Activated T-helper 2 cell treated with anti-CD3 and anti-CD28 coated beads, Interferon-gamma antibody, Interleukin-2, Interleukin-4, amounts not matched to agents 10 μg/mL and 5 μg/mL and 100 μg/mL, durations not matched to agents 14 hours and 24 hours and 36 hours (primary cell): Measurements from ENCODE around the gene PPOX. TPM values are rescaled to one million over a fixed set of nuclear protein-coding genes. Genes with fewer than 3 reads are reported as not detected.

Source experiments
- DNase-seq: peaks from one replicate; pipeline ENCODE4 v3.0.0; 2021; ENCODE audit warnings: low spot score
- H3K27ac Mint-ChIP-seq: one replicate; pipeline ENCODE4 v1.8.0; 2021; ENCODE audit warnings: mixed read lengths
- H3K27me3 Mint-ChIP-seq: one replicate; pipeline ENCODE4 v1.8.0; 2021; ENCODE audit warnings: low read depth, mixed read lengths
- H3K36me3 Mint-ChIP-seq: one replicate; pipeline ENCODE4 v1.8.0; 2021; ENCODE audit warnings: low read depth, mixed read lengths
- H3K4me1 Mint-ChIP-seq: one replicate; pipeline ENCODE4 v1.8.0; 2021; ENCODE audit warnings: low read depth, mixed read lengths
- H3K4me3 Mint-ChIP-seq: one replicate; pipeline ENCODE4 v1.8.0; 2021; ENCODE audit warnings: low read depth, mild to moderate bottlenecking, moderate library complexity, mixed read lengths
- H3K9me3 Mint-ChIP-seq: one replicate; pipeline ENCODE4 v1.8.0; 2021; ENCODE audit warnings: mixed read lengths
- intact Hi-C: fragments of 100-400 bp; cut with micrococcal nuclease; formaldehyde crosslinking; loops from one replicate; pipeline ENCODE4 v1.15.1; 2023
- total RNA-seq: library from RNA; stranded (reverse); gene quantifications from 2 replicates; pipeline ENCODE4 v1.2.3, GENCODE V29; 2022

PPOX gene
- total RNA-seq, 1 donor from 2014 or later, result 36.5 TPM

DNA sequence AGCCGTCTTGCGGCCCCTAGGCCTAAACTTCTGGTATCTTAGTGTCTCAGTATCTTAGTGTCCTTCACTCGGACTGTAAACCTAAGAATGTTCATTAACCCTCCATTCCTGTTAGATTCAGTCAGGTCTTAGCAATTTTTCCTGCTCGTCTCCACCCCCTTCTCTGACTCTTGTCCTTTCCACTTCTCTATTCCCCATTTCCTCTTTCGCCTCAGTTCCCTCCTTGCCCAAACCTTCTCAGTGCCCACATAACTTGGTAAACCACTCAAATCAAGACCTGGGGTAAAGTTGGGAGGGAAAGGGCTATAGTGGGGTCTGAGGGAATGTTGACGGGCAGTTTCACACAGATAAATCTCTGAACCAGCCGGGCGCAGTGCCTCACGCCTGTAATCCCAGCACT, 48.1 kb downstream of the PPOX start:
- H3K36me3 Mint-ChIP-seq, result peaks cover 53% of the 10 kb centered on the region
- DNase-seq, result no peak
- intact Hi-C loops, result no loop called here
- no peaks in the 10 kb centered on the region for H3K9me3 Mint-ChIP-seq
- peaks cover 36% of the 10 kb centered on the region for H3K4me1 Mint-ChIP-seq
- H3K27ac Mint-ChIP-seq, result no peak overlapping the region
- H3K27me3 Mint-ChIP-seq, result no peaks in the 10 kb centered on the region
- no peak overlapping the region for H3K4me3 Mint-ChIP-seq

DNA sequence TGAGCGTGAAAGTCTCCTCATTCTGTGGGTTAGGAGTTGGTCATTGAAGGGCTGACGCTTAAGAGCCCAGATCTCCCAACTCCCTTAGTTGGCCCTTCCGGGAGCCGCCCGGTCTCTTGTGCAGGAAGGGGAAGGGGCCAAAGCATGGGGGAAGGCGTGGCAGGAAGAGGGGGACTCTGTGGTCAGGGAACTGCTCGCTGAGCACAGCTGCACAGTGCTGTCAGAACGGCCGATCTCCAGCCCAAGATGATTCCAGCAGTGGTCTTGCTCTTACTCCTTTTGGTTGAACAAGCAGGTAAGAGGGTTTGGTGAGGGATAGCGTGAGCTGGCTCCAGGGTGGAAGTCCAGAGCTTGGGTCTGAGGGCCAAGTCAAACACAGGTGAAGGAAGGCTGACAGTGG, 48.9 kb downstream of the PPOX start, which contains the start of gene FCER1G:
FCER1G (plus strand) TSS at position 220 of the 400 bp plus-strand sequence; CDS start at position 247, 27 bp downstream.
- no peak within 1 kb of the TSS for H3K4me3 Mint-ChIP-seq
- no peak for DNase-seq
- H3K27me3 Mint-ChIP-seq, result no peaks in the 10 kb centered on the region
- H3K9me3 Mint-ChIP-seq, result no peaks in the 10 kb centered on the region
- peaks cover 29% of the 10 kb centered on the region for H3K4me1 Mint-ChIP-seq
- intact Hi-C loops, result no loop called here
- H3K36me3 Mint-ChIP-seq, result peaks cover 46% of the 10 kb centered on the region
- no peak within 1 kb of the TSS for H3K27ac Mint-ChIP-seq

DNA sequence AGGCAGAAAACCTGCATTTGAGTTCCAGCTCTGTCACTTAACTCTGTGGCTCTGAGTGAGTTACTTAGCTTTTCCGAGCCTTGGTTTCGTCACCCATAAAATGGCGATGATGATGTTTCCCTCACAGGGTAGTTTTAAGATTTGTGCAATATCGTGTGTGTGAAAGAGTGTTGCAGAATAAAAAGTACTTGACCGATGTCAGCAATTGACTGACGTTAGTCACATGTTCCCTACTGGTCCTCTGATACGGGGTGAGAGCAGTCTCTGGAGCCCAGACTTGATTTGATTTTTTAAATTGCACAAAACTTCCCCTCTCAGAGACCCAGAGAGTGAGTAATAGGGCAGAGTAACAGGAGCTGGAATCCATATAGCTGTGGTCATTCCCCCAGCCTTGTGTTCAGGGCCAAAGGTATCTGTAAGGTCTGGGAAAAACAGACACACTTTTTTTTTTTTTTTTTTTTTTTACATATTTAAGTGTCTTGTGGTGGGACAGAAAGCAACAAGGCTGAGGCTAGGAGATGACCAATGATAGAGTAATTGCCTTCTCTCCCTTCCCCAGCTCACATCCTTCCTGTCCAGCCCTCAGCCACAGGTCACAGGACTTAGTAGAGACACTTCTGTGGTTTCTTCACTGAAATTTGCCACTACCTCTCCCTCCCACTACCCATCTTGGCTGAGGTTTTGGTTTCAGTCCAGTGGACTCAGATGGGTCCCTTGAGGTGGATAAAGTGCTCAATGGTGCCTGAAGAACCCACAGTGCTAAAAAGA, 50.9 kb downstream of the PPOX start:
- Mint-ChIP-seq H3K4me1 (peaks cover 28% of the 10 kb centered on the region), H3K27ac (peak overlapping the region; percentile 17), H3K27me3 (no peaks in the 10 kb centered on the region), H3K9me3 (no peaks in the 10 kb centered on the region), H3K4me3 (no peak overlapping the region), H3K36me3 (peaks cover 27% of the 10 kb centered on the region)
- intact Hi-C loops, result no loop called here
- no peak for DNase-seq

DNA sequence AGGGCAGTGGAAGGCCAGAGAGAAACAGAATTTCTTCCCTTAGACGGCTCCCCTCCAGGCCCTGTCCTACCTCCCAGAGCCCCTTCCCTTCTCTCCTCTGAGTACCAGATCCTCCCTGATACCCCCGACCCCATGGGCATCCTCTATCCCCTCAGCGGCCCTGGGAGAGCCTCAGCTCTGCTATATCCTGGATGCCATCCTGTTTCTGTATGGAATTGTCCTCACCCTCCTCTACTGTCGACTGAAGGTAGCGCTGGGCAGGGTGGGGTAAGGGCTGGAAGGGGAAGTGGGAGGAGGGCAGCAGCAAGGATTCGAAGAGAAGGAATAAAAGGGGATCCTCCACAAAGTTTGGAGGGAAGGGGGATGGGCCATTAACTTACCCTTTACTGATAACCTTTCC, 51.6 kb downstream of the PPOX start:
- peaks cover 22% of the 10 kb centered on the region for H3K36me3 Mint-ChIP-seq
- DNase-seq, result no peak
- H3K27ac Mint-ChIP-seq, result no peak overlapping the region
- H3K4me1 Mint-ChIP-seq, result peaks cover 28% of the 10 kb centered on the region
- no peaks in the 10 kb centered on the region for H3K27me3 Mint-ChIP-seq
- intact Hi-C loops, result no loop called here
- no peak overlapping the region for H3K4me3 Mint-ChIP-seq
- no peaks in the 10 kb centered on the region for H3K9me3 Mint-ChIP-seq

DNA sequence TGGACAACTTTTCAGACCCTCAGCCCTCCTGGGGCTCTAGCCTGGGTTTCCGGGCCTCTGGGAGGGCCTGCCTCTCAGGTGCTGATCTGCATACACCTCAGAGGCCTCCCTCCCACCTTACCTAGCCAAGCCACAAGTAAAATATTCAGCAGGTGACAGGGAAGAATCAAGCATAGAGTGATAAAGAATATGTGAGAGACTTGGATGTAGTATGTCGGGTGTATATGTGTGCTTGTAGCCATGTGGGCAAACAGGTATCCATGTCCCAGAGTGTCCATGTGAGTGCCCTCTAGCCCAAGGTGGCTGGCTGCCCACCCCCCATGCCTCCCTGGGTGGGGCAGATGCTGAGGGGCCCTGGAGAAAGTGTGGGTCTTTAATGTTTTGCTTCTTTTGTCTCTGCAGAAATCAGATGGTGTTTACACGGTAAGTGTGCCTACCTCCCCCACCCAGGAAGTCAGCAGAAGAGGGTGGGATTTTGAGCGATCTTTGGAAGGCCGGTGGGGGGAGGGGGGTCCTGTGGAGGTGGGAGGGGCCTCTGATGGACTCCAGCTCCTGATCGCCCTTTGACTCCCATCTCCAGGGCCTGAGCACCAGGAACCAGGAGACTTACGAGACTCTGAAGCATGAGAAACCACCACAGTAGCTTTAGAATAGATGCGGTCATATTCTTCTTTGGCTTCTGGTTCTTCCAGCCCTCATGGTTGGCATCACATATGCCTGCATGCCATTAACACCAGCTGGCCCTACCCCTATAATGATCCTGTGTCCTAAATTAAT, 52.3 kb downstream of the PPOX start:
- no peak for DNase-seq
- Mint-ChIP-seq H3K36me3 (peaks cover 15% of the 10 kb centered on the region), H3K4me1 (peaks cover 28% of the 10 kb centered on the region), H3K4me3 (no peak overlapping the region), H3K9me3 (no peaks in the 10 kb centered on the region), H3K27ac (no peak overlapping the region), H3K27me3 (no peaks in the 10 kb centered on the region)
- intact Hi-C loops, result no loop called here

DNA sequence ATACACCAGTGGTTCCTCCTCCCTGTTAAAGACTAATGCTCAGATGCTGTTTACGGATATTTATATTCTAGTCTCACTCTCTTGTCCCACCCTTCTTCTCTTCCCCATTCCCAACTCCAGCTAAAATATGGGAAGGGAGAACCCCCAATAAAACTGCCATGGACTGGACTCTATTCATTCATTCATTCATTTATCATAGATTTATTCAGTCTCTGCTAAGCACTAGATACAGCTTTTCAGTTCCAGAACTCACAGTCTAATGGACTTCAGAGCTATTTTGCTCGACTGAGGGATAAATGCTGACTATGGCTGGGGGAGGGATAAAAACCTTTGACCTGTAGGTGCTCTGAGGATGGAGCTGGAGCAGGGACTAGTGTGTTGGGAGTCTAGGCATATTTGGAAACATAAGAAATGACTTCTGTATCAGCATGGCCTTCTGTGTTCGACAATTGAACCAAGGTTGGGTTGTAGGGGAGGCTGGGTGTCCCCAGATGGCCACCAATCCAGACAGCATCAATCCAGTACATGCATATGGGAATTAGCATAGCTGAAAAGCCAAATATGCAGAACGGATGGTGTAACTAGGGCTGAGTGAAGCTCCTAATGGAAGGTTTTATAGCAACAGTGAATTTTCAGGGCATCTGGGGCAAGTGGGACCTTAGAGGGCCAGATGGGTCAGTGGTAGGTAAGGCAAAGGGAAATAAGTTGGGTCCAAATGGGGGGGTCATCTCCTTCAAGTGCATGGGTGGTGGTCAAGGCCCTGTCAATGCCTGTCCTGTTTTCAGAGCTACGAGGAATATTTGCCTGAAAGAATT, 53.1 kb downstream of the PPOX start:
- DNase-seq, result no peak
- H3K9me3 Mint-ChIP-seq, result no peaks in the 10 kb centered on the region
- no peak overlapping the region for H3K27ac Mint-ChIP-seq
- H3K27me3 Mint-ChIP-seq, result no peaks in the 10 kb centered on the region
- intact Hi-C loops, result no loop called here
- H3K4me3 Mint-ChIP-seq, result no peak overlapping the region
- peaks cover 7% of the 10 kb centered on the region for H3K36me3 Mint-ChIP-seq
- H3K4me1 Mint-ChIP-seq, result peaks cover 29% of the 10 kb centered on the region

DNA sequence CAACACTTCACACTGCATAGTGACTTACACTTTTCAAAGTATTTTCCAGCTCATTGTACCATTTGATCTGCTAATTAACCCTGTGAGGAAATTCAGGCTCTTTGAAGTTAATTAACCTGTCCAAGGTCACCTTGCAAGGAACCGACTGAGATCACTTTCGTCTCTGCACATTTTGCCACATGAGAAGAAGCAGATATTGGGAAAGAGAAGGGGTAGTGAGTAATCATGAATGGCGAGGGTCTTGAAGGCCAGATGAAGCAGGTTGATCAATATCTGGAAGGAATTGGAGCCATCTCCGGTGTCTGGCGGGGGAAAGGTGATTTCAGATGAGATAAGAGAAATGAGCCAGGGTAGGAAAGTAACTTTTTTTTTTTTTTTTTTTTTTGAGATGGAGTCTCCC, 53.8 kb downstream of the PPOX start:
- no peaks in the 10 kb centered on the region for H3K27me3 Mint-ChIP-seq
- no peak for DNase-seq
- intact Hi-C loops, result no loop called here
- peaks cover 3% of the 10 kb centered on the region for H3K36me3 Mint-ChIP-seq
- H3K9me3 Mint-ChIP-seq, result no peaks in the 10 kb centered on the region
- peaks cover 27% of the 10 kb centered on the region for H3K4me1 Mint-ChIP-seq
- no peak overlapping the region for H3K4me3 Mint-ChIP-seq
- H3K27ac Mint-ChIP-seq, result no peak overlapping the region

Other genes starting within 250 kb of the PPOX start
- not detected in 2 replicates for gene ITLN2, start 211.6 kb upstream of the PPOX start, total RNA-seq
- gene F11R, start 145.3 kb upstream of the PPOX start, total RNA-seq, result 15.4 and 15.5 TPM in 2 replicates
- 49.0 and 49.1 TPM in 2 replicates for gene TSTD1, start 127.5 kb upstream of the PPOX start, total RNA-seq
- gene USF1, start 120.4 kb upstream of the PPOX start, total RNA-seq, result 49.1 and 53.2 TPM in 2 replicates
- gene ARHGAP30, start 96.5 kb upstream of the PPOX start, total RNA-seq, result 161 and 170 TPM in 2 replicates
- 0.05 TPM in 1 of 2 replicates, not detected in the other for gene NECTIN4, start 76.9 kb upstream of the PPOX start, total RNA-seq
- gene KLHDC9, start 68.1 kb upstream of the PPOX start, total RNA-seq, result not detected in 2 replicates
- gene PFDN2, start 48.4 kb upstream of the PPOX start, total RNA-seq, result 138 and 139 TPM in 2 replicates
- 47.5 and 48.5 TPM in 2 replicates for gene NIT1, start 48.3 kb upstream of the PPOX start, total RNA-seq
- 37.5 and 40.3 TPM in 2 replicates for gene DEDD, start 33.8 kb upstream of the PPOX start, total RNA-seq
- gene UFC1, start 12.4 kb upstream of the PPOX start, total RNA-seq, result 91.5 and 91.8 TPM in 2 replicates
- gene USP21, start 6.9 kb upstream of the PPOX start, total RNA-seq, result 31.9 and 33.0 TPM in 2 replicates
- gene B4GALT3, start 11.1 kb downstream of the PPOX start, total RNA-seq, result 57.5 and 57.6 TPM in 2 replicates
- gene ADAMTS4, start 32.6 kb downstream of the PPOX start, total RNA-seq, result 0.05 and 0.09 TPM in 2 replicates
- gene NDUFS2, start 35.9 kb downstream of the PPOX start, total RNA-seq, result 79.0 and 91.5 TPM in 2 replicates
- gene FCER1G, start 48.9 kb downstream of the PPOX start, total RNA-seq, result 0.60 and 0.71 TPM in 2 replicates
- not detected in 2 replicates for gene APOA2, start 57.2 kb downstream of the PPOX start, total RNA-seq
- 22.7 and 24.9 TPM in 2 replicates for gene TOMM40L, start 59.6 kb downstream of the PPOX start, total RNA-seq
- gene NR1I3, start 71.8 kb downstream of the PPOX start, total RNA-seq, result not detected in 2 replicates
- not detected in 2 replicates for gene PCP4L1, start 92.3 kb downstream of the PPOX start, total RNA-seq
- gene MPZ, start 143.5 kb downstream of the PPOX start, total RNA-seq, result 4.0 TPM in 2 replicates
- gene SDHC, start 148.0 kb downstream of the PPOX start, total RNA-seq, result 186 and 190 TPM in 2 replicates
- gene CFAP126, start 201.4 kb downstream of the PPOX start, total RNA-seq, result not detected in 2 replicates